Measurements from ENCODE around the gene DSG3. TPM values are rescaled to one million over a fixed set of nuclear protein-coding genes. Genes with fewer than 3 reads are reported as not detected.

The DSG3 gene
- total RNA-seq, 1 donor from 2014 or later: not detected

- no peak for TF ChIP-seq CTCF (IDR thresholded peaks at IDR 0.05)
- TF ChIP-seq EZH2phosphoT487 (IDR thresholded peaks at IDR 0.05): no peak
- TF ChIP-seq EZH2 (IDR thresholded peaks at IDR 0.05): no peak
- H3K4me2 ChIP-seq: no peak overlapping the region
- H3K27ac ChIP-seq: no peak overlapping the region
- Mint-ChIP-seq H3K27ac (no peak overlapping the region), H3K4me1 (no peaks in the 10 kb centered on the region), H3K36me3 (no peaks in the 10 kb centered on the region), H3K9me3 (no peaks in the 10 kb centered on the region), H3K4me3 (no peak overlapping the region), H3K27me3 (ENCODE audit: insufficient read depth, low read depth) (no peaks in the 10 kb centered on the region)
- no peaks in the 10 kb centered on the region for H3K27me3 ChIP-seq
- no peaks in the 10 kb centered on the region for H3K9me3 ChIP-seq (ENCODE audit: low read depth)
- no peak overlapping the region for H2AFZ ChIP-seq (replicated peaks)
- H3F3A ChIP-seq (ENCODE audit: low read depth): no peaks in the 10 kb centered on the region
- DNase-seq (ENCODE audit: low spot score): no peak
- no peaks in the 10 kb centered on the region for H3K36me3 ChIP-seq
- H3K4me3 ChIP-seq: no peak overlapping the region
- no peaks in the 10 kb centered on the region for H3K79me2 ChIP-seq (ENCODE audit: low read depth)
- H3K9ac ChIP-seq: no peak overlapping the region
- H3K4me1 ChIP-seq: no peaks in the 10 kb centered on the region
- no peaks in the 10 kb centered on the region for H4K20me1 ChIP-seq (ENCODE audit: low read depth)
Observed at GRCh38 chr18:31407649-31408048, 39.9 kb upstream of the DSG3 start.

- no peak overlapping the region for H2AFZ ChIP-seq (replicated peaks)
- no peaks in the 10 kb centered on the region for H3K4me1 ChIP-seq
- Mint-ChIP-seq H3K36me3 (no peaks in the 10 kb centered on the region), H3K4me1 (no peaks in the 10 kb centered on the region), H3K27me3 (ENCODE audit: insufficient read depth, low read depth) (no peaks in the 10 kb centered on the region), H3K4me3 (no peak overlapping the region), H3K27ac (no peak overlapping the region), H3K9me3 (no peaks in the 10 kb centered on the region)
- H3K79me2 ChIP-seq (ENCODE audit: low read depth): no peaks in the 10 kb centered on the region
- H3K27me3 ChIP-seq: no peaks in the 10 kb centered on the region
- H3K9ac ChIP-seq: no peak overlapping the region
- H3K36me3 ChIP-seq: no peaks in the 10 kb centered on the region
- H3K9me3 ChIP-seq (ENCODE audit: low read depth): no peaks in the 10 kb centered on the region
- H3K4me2 ChIP-seq: no peak overlapping the region
- H3F3A ChIP-seq (ENCODE audit: low read depth): no peaks in the 10 kb centered on the region
- TF ChIP-seq CTCF (IDR thresholded peaks at IDR 0.05): no peak
- TF ChIP-seq EZH2 (IDR thresholded peaks at IDR 0.05): no peak
- no peak for TF ChIP-seq EZH2phosphoT487 (IDR thresholded peaks at IDR 0.05)
- DNase-seq (ENCODE audit: low spot score): no peak
- no peaks in the 10 kb centered on the region for H4K20me1 ChIP-seq (ENCODE audit: low read depth)
- H3K4me3 ChIP-seq: no peak overlapping the region
- no peak overlapping the region for H3K27ac ChIP-seq
Observed at GRCh38 chr18:31409276-31409675, 38.3 kb upstream of the DSG3 start.

GRCh38 chr18:31410716-31411483 is 36.6 kb upstream of the DSG3 start:
- H3K36me3 ChIP-seq: no peaks in the 10 kb centered on the region
- no peaks in the 10 kb centered on the region for H3K9me3 ChIP-seq (ENCODE audit: low read depth)
- Mint-ChIP-seq H3K27ac (no peak overlapping the region), H3K4me1 (no peaks in the 10 kb centered on the region), H3K27me3 (ENCODE audit: insufficient read depth, low read depth) (no peaks in the 10 kb centered on the region), H3K4me3 (no peak overlapping the region), H3K36me3 (no peaks in the 10 kb centered on the region), H3K9me3 (no peaks in the 10 kb centered on the region)
- no peak for TF ChIP-seq EZH2phosphoT487 (IDR thresholded peaks at IDR 0.05)
- TF ChIP-seq EZH2 (IDR thresholded peaks at IDR 0.05): no peak
- TF ChIP-seq CTCF (IDR thresholded peaks at IDR 0.05): no peak
- H3K4me3 ChIP-seq: no peak overlapping the region
- no peak overlapping the region for H3K9ac ChIP-seq
- no peak overlapping the region for H3K4me2 ChIP-seq
- H3K79me2 ChIP-seq (ENCODE audit: low read depth): no peaks in the 10 kb centered on the region
- no peak overlapping the region for H3K27ac ChIP-seq
- no peak for DNase-seq (ENCODE audit: low spot score)
- no peaks in the 10 kb centered on the region for H3K27me3 ChIP-seq
- no peaks in the 10 kb centered on the region for H3F3A ChIP-seq (ENCODE audit: low read depth)
- no peak overlapping the region for H2AFZ ChIP-seq (replicated peaks)
- no peaks in the 10 kb centered on the region for H4K20me1 ChIP-seq (ENCODE audit: low read depth)
- no peaks in the 10 kb centered on the region for H3K4me1 ChIP-seq

All from neural progenitor cell (in vitro differentiated cells).